ENCODE measurements around the gene CTAG1B.

DNA sequence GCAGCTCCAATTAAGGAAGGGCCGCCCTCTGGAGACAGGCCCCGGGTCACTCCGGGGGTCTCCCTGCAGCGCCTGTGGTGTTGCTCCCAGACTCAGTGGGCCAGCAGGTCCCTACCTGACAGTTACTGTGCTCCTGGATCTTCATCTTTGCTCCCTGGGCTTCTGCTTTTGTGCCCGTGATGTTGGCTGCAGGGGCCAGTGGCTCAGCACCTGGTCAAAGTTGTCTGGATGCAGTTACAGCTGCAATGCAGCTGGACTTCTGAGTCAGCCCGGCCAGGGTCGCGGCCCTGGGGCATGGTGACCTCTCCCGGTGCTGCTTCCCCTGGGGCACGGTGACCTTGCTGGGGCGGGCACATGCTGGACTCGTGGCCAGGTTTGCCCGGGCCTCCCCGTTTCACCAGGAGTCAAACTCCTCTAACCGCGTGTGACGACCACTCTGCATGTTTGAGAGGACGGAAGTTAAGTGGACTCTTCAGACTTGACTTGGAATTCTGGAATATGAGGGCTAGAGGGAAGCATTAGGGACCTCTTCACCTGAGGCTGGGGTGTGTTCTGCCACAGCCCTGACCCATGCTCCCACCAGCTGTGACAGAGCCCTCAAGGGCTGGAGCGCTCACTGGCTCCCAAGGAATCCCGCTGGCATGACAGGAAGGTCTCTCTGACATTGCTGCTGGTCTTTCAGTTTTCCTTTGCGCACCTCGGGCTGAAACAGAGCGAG, 30.6 kb upstream of the CTAG1B start:
- TF ChIP-seq GLI4 (tag by site-specific recombination; IDR thresholded peaks at IDR 0.05), result no peak
- TF ChIP-seq, protein P1, sequence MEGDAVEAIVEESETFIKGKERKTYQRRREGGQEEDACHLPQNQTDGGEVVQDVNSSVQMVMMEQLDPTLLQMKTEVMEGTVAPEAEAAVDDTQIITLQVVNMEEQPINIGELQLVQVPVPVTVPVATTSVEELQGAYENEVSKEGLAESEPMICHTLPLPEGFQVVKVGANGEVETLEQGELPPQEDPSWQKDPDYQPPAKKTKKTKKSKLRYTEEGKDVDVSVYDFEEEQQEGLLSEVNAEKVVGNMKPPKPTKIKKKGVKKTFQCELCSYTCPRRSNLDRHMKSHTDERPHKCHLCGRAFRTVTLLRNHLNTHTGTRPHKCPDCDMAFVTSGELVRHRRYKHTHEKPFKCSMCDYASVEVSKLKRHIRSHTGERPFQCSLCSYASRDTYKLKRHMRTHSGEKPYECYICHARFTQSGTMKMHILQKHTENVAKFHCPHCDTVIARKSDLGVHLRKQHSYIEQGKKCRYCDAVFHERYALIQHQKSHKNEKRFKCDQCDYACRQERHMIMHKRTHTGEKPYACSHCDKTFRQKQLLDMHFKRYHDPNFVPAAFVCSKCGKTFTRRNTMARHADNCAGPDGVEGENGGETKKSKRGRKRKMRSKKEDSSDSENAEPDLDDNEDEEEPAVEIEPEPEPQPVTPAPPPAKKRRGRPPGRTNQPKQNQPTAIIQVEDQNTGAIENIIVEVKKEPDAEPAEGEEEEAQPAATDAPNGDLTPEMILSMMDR (tag by site-specific recombination; IDR thresholded peaks at IDR 0.05), result no peak
- no peak for TF ChIP-seq ZNF292 (tag by site-specific recombination; IDR thresholded peaks at IDR 0.05; ENCODE audit: borderline replicate concordance, low read depth)
- TF ChIP-seq ZNF311 (tag by site-specific recombination; IDR thresholded peaks at IDR 0.05; ENCODE audit: borderline replicate concordance), result no peak
- TF ChIP-seq, protein P2, sequence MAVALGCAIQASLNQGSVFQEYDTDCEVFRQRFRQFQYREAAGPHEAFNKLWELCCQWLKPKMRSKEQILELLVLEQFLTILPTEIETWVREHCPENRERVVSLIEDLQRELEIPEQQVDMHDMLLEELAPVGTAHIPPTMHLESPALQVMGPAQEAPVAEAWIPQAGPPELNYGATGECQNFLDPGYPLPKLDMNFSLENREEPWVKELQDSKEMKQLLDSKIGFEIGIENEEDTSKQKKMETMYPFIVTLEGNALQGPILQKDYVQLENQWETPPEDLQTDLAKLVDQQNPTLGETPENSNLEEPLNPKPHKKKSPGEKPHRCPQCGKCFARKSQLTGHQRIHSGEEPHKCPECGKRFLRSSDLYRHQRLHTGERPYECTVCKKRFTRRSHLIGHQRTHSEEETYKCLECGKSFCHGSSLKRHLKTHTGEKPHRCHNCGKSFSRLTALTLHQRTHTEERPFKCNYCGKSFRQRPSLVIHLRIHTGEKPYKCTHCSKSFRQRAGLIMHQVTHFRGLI (tag by site-specific recombination; IDR thresholded peaks at IDR 0.05), result no peak
- no peak for TF ChIP-seq ZNF2 (tag by site-specific recombination; IDR thresholded peaks at IDR 0.05)
- TF ChIP-seq, protein P3, sequence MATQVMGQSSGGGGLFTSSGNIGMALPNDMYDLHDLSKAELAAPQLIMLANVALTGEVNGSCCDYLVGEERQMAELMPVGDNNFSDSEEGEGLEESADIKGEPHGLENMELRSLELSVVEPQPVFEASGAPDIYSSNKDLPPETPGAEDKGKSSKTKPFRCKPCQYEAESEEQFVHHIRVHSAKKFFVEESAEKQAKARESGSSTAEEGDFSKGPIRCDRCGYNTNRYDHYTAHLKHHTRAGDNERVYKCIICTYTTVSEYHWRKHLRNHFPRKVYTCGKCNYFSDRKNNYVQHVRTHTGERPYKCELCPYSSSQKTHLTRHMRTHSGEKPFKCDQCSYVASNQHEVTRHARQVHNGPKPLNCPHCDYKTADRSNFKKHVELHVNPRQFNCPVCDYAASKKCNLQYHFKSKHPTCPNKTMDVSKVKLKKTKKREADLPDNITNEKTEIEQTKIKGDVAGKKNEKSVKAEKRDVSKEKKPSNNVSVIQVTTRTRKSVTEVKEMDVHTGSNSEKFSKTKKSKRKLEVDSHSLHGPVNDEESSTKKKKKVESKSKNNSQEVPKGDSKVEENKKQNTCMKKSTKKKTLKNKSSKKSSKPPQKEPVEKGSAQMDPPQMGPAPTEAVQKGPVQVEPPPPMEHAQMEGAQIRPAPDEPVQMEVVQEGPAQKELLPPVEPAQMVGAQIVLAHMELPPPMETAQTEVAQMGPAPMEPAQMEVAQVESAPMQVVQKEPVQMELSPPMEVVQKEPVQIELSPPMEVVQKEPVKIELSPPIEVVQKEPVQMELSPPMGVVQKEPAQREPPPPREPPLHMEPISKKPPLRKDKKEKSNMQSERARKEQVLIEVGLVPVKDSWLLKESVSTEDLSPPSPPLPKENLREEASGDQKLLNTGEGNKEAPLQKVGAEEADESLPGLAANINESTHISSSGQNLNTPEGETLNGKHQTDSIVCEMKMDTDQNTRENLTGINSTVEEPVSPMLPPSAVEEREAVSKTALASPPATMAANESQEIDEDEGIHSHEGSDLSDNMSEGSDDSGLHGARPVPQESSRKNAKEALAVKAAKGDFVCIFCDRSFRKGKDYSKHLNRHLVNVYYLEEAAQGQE (tag by site-specific recombination; IDR thresholded peaks at IDR 0.05), result no peak
- no peak for TF ChIP-seq ZFP37 (tag by site-specific recombination; IDR thresholded peaks at IDR 0.05)
- TF ChIP-seq ZNF274 (IDR thresholded peaks at IDR 0.05; ENCODE audit: low read length), result no peak
- TF ChIP-seq ZNF274 (tag by site-specific recombination; IDR thresholded peaks at IDR 0.05; ENCODE audit: borderline replicate concordance), result no peak
- no peak for TF ChIP-seq ZNF529 (tag by site-specific recombination; IDR thresholded peaks at IDR 0.05; ENCODE audit: insufficient replicate concordance)
- TF ChIP-seq ZBTB20 (tag by site-specific recombination; IDR thresholded peaks at IDR 0.05), result no peak

All from HEK293 (cell line).